T-cell (primary cell): ENCODE data around the gene SCGB2B2. TPM values are rescaled to one million over a fixed set of nuclear protein-coding genes. Genes with fewer than 3 reads are reported as not detected.

Source experiments
- ATAC-seq, 4 experiments: fragments of 200-7000 bp in 3 of 4; fragments of 150-1000 bp in 1 of 4; cut with Tn5 transposase; replicated peaks in 1 of 4; 1 replicate in 3 of 4; 2 replicates in 1 of 4; pipeline ENCODE4 v1.10.0; 2021; ENCODE audit warnings: moderate library complexity in 3 of 4, mild to moderate bottlenecking in 2 of 4, moderate number of reproducible peaks in 1 of 4
- CTCF ChIA-PET, 2 donors: fragments of 300-600 bp; sonication (Branson Sonifier 250); formaldehyde crosslinking; loops; one replicate each; lab custom pipeline; 2022; ENCODE audit warnings: antibody characterized with exemption in 2 of 2; lab: Charles Lee
- POLR2A ChIA-PET, 2 donors: fragments of 300-600 bp; sonication (Branson Sonifier 250); formaldehyde crosslinking; loops; one replicate each; lab custom pipeline; 2022; ENCODE audit warnings: antibody characterized with exemption in 2 of 2; lab: Charles Lee
- DNase-seq, 35 experiments: peaks; one replicate each; pipeline versions ENCODE4 v3.0.0 to v3.0.0-alpha.2; 2013 to 2023
- H3K27ac ChIP-seq: one replicate; pipeline ENCODE4 v1.5.1; 2013; ENCODE audit warnings: low read length
- H3K27me3 ChIP-seq, 2 experiments: replicated peaks in 1 of 2; 1 replicate in 1 of 2; 2 replicates in 1 of 2; pipeline versions ENCODE4 v1.6.1 to v1.7.0; 2013; ENCODE audit warnings: low read length in 1 of 2, mixed read lengths in 1 of 2; ENCODE audit not compliant: control insufficient read depth in 2 of 2, insufficient read depth in 2 of 2; ENCODE audit errors: extremely low read depth in 1 of 2
- H3K36me3 ChIP-seq, 2 donors: 1 replicate in 1 of 2; 2 replicates in 1 of 2; pipeline versions ENCODE4 v1.6.1 to v1.7.0; 2013; ENCODE audit warnings: low read length in 1 of 2; ENCODE audit not compliant: control insufficient read depth in 2 of 2, insufficient read depth in 1 of 2; ENCODE audit errors: extremely low read depth in 1 of 2
- H3K4me1 ChIP-seq, 2 experiments: 1 replicate in 1 of 2; 2 replicates in 1 of 2; pipeline versions ENCODE4 v1.6.1 to v1.7.0; 2013; ENCODE audit warnings: low read length in 2 of 2, mixed read lengths in 1 of 2; ENCODE audit not compliant: insufficient read depth in 2 of 2, control insufficient read depth in 1 of 2; ENCODE audit errors: extremely low read depth in 1 of 2
- H3K4me3 ChIP-seq, 2 donors: 1 replicate in 1 of 2; 2 replicates in 1 of 2; pipeline versions ENCODE4 v1.5.1 to v1.7.0; 2013; ENCODE audit warnings: mild to moderate bottlenecking in 2 of 2, low read length in 1 of 2, moderate library complexity in 1 of 2; ENCODE audit not compliant: control insufficient read depth in 1 of 2; ENCODE audit errors: extremely low read depth in 1 of 2
- H3K9me3 ChIP-seq: 2 replicates; pipeline ENCODE4 v1.7.0; 2013
- H3K27ac Mint-ChIP-seq, 2 donors: one replicate each; pipeline ENCODE4 v1.8.0; 2020 to 2021; ENCODE audit warnings: mild to moderate bottlenecking in 2 of 2, mixed read lengths in 2 of 2
- H3K27me3 Mint-ChIP-seq, 2 donors: one replicate each; pipeline ENCODE4 v1.8.0; 2021 to 2022; ENCODE audit warnings: mixed read lengths in 2 of 2
- H3K36me3 Mint-ChIP-seq: one replicate; pipeline ENCODE4 v1.8.0; 2021; ENCODE audit warnings: mixed read lengths
- H3K4me1 Mint-ChIP-seq, 3 donors: one replicate each; pipeline ENCODE4 v1.8.0; 2020 to 2022; ENCODE audit warnings: mixed read lengths in 3 of 3, mild to moderate bottlenecking in 1 of 3
- H3K4me3 Mint-ChIP-seq, 3 donors: one replicate each; pipeline ENCODE4 v1.8.0; 2020 to 2022; ENCODE audit warnings: mild to moderate bottlenecking in 3 of 3, mixed read lengths in 3 of 3, moderate library complexity in 3 of 3
- H3K9me3 Mint-ChIP-seq, 3 donors: one replicate each; pipeline ENCODE4 v1.8.0; 2020 to 2022; ENCODE audit warnings: mixed read lengths in 3 of 3
- WGBS: methylation state at CpG from one replicate; pipeline ENCODE4 v1.1.5; 2013; ENCODE audit warnings: missing lambda C conversion rate; ENCODE audit not compliant: insufficient coverage; 5-methylcytosine and 5-hydroxymethylcytosine counted together
- total RNA-seq, 35 experiments: library from RNA in 6 of 35; stranded (reverse) in 6 of 35; fragments of 120-200 nt in 1 of 35; gene quantifications; one replicate each; pipeline versions ENCODE4 v1.2.1 to v1.2.4 and lab custom pipeline; 2013 to 2026

The SCGB2B2 gene, protein sequence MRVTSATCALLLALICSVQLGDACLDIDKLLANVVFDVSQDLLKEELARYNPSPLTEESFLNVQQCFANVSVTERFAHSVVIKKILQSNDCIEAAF
- total RNA-seq (1 to 10 TPM in 1 of 5 donors, under 1 TPM in 4; 0.16 to 1.4 (median 0.64) TPM), total RNA-seq (lab: John Stamatoyannopoulos, UW) (0 to 1.3 (median 0.31) reads per million in 29 experiments)
- total RNA-seq (2013): 0.18 TPM

DNA sequence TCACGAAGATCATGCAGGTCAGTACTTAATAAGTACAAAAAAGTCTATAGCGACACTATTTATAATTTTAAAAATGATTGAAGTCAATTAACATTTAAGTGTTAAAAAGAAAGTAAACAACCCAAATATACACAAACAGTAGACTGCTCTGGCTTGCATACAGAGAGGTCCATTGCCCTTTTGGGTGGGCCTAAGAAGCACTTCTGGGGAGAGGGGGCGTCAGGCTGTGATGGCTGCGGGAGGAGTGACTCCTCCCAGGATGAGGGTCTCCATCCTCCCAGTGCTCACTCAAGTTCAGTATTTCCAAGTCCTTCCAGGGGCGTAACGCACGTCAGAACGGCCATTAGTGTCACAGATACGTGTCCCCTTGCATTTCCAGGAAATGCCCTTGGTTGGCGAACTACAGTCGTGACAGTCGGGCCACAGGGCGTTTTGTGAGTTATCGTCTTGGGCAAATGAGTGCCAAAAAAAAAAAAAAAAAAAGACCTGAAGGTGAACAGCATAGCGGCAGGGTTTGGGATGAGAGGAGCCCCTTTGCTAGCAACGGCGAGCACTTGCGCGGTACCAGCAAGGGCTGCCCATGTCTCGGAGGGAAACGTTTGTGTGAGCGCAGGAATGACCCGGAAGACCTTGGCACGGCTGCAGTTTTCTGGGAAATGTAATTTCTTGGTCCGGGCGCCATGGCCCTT is at the start of gene SCGB2B2:
Gene SCGB2B2 (minus strand): TSS at position 463 of the 689 bp plus-strand sequence. CDS start 82,596 bp downstream, outside the sequence.
- Mint-ChIP-seq H3K4me3 (peak within 1 kb of the TSS; percentile 93 to 98 (median 98)), H3K4me1 (peaks cover 27 to 34% (median 34%) of the 10 kb centered on the region in 3 donors), H3K27me3 (peaks cover 6 to 13% of the 10 kb centered on the region in 2 donors), H3K9me3 (peaks cover 6 to 19% (median 18%) of the 10 kb centered on the region in 3 donors), H3K36me3 (peaks cover 31% of the 10 kb centered on the region), H3K27ac (peak within 1 kb of the TSS; percentile 100)
- POLR2A ChIA-PET: interaction anchor here (0.6 to 1.1 kb wide), 3 partner anchors 10 to 323 kb away, joined by 3 to 5 read pairs (median 3); partner anchors contain the start of genes GRAMD1A (in 1 of the 2) and ZNF181 (in 1 of the 2)
- under 1% methylated on average over 21 of the region's 26 CpGs for WGBS
- peaks cover 0 to 3% of the 10 kb centered on the region in 2 experiments for H3K27me3 ChIP-seq
- peaks cover 9 to 23% of the 10 kb centered on the region in 2 experiments for H3K4me1 ChIP-seq
- H3K4me3 ChIP-seq: peak within 1 kb of the TSS; percentile 82 to 95
- H3K9me3 ChIP-seq: no peaks in the 10 kb centered on the region
- H3K36me3 ChIP-seq: peaks cover 5 to 25% of the 10 kb centered on the region in 2 donors
- CTCF ChIA-PET: interaction anchor here in 1 of 2 donors (0.8 to 1.2 kb wide), 2 partner anchors 15 to 37 kb away, joined by 3 to 4 read pairs; no protein-coding TSS in a partner anchor
- H3K27ac ChIP-seq: peak within 1 kb of the TSS; percentile 87
- DNase-seq (peak in 20 of 35 experiments; percentile 68 to 88 (median 74)), ATAC-seq (peak; percentile 75 to 80 (median 78))

DNA sequence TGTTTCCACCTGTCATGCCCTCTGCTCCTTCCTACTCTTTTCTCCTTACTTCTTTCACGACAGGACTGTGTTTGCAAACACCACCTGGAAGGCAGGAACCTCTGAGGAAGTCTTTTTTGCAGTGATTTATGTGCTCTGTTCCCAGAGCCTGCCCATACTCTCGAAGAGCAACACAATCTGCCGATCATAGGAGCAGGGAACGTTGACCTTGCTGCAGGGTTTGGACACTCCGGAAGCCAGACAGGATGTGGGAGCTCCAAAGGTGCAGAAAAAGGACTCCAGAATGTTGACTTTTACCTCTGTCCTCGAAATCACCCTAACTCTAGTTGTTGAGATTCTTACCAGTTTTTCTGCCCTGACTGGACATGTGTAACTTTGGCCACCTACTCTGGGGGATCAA is 48.4 kb upstream of the SCGB2B2 start:
- H3K36me3 Mint-ChIP-seq: no peaks in the 10 kb centered on the region
- H3K27me3 Mint-ChIP-seq: peaks cover 36 to 43% of the 10 kb centered on the region in 2 donors
- no peaks in the 10 kb centered on the region for H3K4me1 Mint-ChIP-seq
- POLR2A ChIA-PET: no interaction called here
- Histone ChIP-seq H3K9me3 (no peaks in the 10 kb centered on the region), H3K4me1 (no peaks in the 10 kb centered on the region), H3K36me3 (no peaks in the 10 kb centered on the region), H3K4me3 (no peak overlapping the region), H3K27ac (no peak overlapping the region), H3K27me3 (peaks cover 0 to 18% of the 10 kb centered on the region in 2 experiments)
- ATAC-seq (no peak), DNase-seq (no peak)
- 19% methylated on average over 3 of the region's 6 CpGs for WGBS
- no peak overlapping the region for H3K27ac Mint-ChIP-seq
- no peaks in the 10 kb centered on the region for H3K9me3 Mint-ChIP-seq
- CTCF ChIA-PET: no interaction called here
- H3K4me3 Mint-ChIP-seq: no peak overlapping the region

GRCh38 chr19:34722353-34722752 is 45.4 kb upstream of the SCGB2B2 start:
- DNase-seq (no peak), ATAC-seq (no peak)
- Histone ChIP-seq H3K9me3 (no peaks in the 10 kb centered on the region), H3K27ac (no peak overlapping the region), H3K4me3 (no peak overlapping the region), H3K36me3 (no peaks in the 10 kb centered on the region), H3K4me1 (no peaks in the 10 kb centered on the region), H3K27me3 (peaks cover 0 to 21% of the 10 kb centered on the region in 2 experiments)
- WGBS: 56% methylated on average over 10 of the region's 11 CpGs
- ChIA-PET CTCF (no interaction called here), POLR2A (no interaction called here)
- Mint-ChIP-seq H3K4me1 (no peaks in the 10 kb centered on the region), H3K36me3 (no peaks in the 10 kb centered on the region), H3K4me3 (no peak overlapping the region), H3K9me3 (no peaks in the 10 kb centered on the region), H3K27ac (no peak overlapping the region), H3K27me3 (peaks cover 27 to 40% of the 10 kb centered on the region in 2 donors)

- peak overlapping the region in 1 of 2 donors; percentile 13 for H3K27ac Mint-ChIP-seq
- Histone ChIP-seq H3K4me1 (no peaks in the 10 kb centered on the region), H3K27me3 (peaks cover 0 to 11% of the 10 kb centered on the region in 2 experiments), H3K27ac (no peak overlapping the region), H3K4me3 (no peak overlapping the region), H3K9me3 (peaks cover 3% of the 10 kb centered on the region), H3K36me3 (no peaks in the 10 kb centered on the region)
- H3K9me3 Mint-ChIP-seq: peaks cover 5 to 15% (median 7%) of the 10 kb centered on the region in 3 donors
- H3K4me1 Mint-ChIP-seq: no peaks in the 10 kb centered on the region
- H3K36me3 Mint-ChIP-seq: peaks cover 4% of the 10 kb centered on the region
- DNase-seq (no peak), ATAC-seq (no peak)
- H3K4me3 Mint-ChIP-seq: no peak overlapping the region
- ChIA-PET POLR2A (no interaction called here), CTCF (interaction anchor here in 1 of 2 donors (0.9 kb wide), 1 partner anchor 76 kb away, joined by 3 read pairs; no protein-coding TSS in a partner anchor)
- peaks cover 25 to 30% of the 10 kb centered on the region in 2 donors for H3K27me3 Mint-ChIP-seq
These were observed 38.4 kb upstream of the SCGB2B2 start for GRCh38 chr19:34715357-34715756.

- Mint-ChIP-seq H3K4me3 (no peak overlapping the region), H3K27me3 (peaks cover 30 to 38% of the 10 kb centered on the region in 2 donors), H3K4me1 (no peaks in the 10 kb centered on the region), H3K36me3 (peaks cover 4% of the 10 kb centered on the region), H3K27ac (no peak overlapping the region), H3K9me3 (peaks cover 5 to 15% (median 7%) of the 10 kb centered on the region in 3 donors)
- ATAC-seq (no peak), DNase-seq (no peak)
- peaks cover 3% of the 10 kb centered on the region for H3K9me3 ChIP-seq
- peaks cover 0 to 9% of the 10 kb centered on the region in 2 experiments for H3K27me3 ChIP-seq
- CTCF ChIA-PET: interaction anchor here (0.6 to 4.4 kb wide), 3 partner anchors 73 to 1282 kb away, joined by 4 to 24 read pairs (median 18); no protein-coding TSS in a partner anchor
- no peak overlapping the region for H3K27ac ChIP-seq
- H3K4me3 ChIP-seq: no peak overlapping the region
- no peaks in the 10 kb centered on the region for H3K36me3 ChIP-seq
- no peaks in the 10 kb centered on the region for H3K4me1 ChIP-seq
- WGBS: no CpG with 5 or more reads among the region's 2 CpGs
- POLR2A ChIA-PET: no interaction called here
These were observed 36.3 kb upstream of the SCGB2B2 start for GRCh38 chr19:34713262-34713637.
